GM19467 (cell line): ENCODE measurements around the gene TNNC1.

Experiments used
- ATAC-seq: cut with Tn5 transposase; IDR thresholded peaks from one replicate; pipeline ENCODE4 v1.9.1; 2021; ENCODE audit warnings: mild to moderate bottlenecking, moderate library complexity; ENCODE audit not compliant: unreplicated experiment

TNNC1 gene

DNA sequence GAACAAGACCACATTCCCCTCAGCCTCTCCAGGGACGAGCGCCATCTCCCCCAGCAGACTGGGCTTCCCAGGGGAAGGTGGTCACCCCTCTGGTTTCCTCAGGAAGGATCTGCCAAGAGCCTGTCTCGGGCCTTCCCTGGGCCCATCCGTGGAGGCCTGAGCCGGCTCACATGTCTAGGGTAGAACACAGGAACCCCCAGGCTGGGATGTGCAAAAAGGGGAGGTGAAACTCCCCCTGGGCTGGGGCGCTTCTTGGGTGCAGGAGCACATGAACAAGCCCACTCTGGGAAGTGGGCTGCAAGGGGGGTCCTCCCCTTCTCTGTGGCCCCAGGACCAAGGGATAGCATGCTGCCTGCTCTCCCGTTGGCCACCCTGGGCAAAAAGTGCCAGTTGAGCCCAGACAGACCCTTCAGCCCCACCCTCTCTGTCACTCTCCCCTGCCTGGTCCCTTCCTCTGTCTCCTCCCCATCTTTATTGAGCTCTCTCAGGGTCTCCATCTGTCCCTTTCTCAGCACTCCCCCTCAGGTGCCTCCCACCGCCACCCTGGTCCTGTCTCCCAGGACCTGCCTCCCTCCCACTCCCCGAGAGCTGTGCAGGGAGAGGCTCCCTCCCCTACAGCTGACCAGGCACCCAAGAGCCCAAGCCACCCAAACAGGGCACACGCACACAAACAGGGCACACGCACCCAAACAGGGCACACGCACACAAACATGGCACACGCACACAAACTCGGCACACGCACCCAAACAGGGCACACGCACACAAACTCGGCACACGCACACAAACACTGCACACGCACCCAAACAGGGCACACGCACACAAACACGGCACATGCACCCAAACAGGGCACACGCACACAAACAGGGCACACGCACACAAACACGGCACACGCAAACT, 9.8 kb downstream of the TNNC1 start:
- no peak for ATAC-seq

DNA sequence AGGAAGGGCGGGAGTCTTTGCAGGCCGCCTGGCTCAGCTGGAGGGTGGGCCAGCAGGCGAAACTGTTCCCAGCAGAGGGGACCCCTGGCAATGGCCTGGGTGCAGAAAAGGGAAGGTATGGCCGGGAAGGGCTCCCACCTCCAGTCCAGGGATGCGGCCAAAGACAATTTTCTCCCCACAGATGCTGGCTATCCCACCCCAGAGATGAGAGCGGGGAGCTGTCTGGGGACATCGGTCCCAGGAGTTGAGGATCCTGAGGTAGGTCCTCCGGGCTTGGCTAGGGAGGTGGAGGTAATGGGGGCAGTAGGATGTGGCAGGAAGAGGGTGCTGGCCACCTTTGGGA, 10.6 kb downstream of the TNNC1 start:
- no peak for ATAC-seq

DNA sequence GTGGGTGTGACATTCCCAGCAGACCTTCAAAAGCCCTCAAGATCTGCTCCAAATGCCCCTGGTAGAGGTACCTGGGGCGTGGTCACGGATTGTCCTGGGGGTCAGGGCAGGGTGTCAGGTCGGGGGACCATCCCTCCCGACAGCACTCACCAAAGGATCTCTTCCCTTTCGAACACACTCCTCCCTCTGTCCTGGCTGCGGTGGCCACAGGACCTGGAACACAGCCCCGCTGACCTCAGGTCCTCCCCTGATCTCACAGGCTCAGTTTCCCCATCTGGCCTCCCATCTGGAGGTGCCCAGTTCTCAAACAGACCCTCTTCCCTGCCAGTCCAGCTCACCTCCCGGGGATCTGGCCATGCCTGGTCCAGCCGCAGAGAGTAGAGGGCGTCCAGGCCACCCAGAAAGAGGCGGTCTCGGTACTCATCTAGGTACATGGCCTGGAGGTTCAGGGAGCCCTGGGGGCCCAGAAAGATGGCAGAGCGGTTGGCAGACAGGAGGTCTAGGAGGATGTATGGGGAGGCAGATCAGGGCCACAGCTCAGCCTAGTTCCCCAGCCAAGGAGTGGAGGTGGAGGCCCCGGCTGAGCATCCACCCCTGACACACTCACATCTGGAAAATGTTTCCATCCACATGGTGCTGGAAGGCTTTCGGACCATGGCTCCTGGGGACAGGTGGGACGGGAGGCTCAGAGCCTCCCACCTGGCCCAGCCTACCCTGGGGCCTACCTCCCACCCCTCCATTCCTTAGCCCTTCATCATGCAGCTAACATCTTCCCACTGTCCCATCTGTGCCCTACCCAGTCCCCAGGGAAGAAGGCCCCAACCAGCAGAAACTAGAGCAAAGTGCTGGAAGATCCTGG, 11.2 kb downstream of the TNNC1 start:
- ATAC-seq, result no peak

DNA sequence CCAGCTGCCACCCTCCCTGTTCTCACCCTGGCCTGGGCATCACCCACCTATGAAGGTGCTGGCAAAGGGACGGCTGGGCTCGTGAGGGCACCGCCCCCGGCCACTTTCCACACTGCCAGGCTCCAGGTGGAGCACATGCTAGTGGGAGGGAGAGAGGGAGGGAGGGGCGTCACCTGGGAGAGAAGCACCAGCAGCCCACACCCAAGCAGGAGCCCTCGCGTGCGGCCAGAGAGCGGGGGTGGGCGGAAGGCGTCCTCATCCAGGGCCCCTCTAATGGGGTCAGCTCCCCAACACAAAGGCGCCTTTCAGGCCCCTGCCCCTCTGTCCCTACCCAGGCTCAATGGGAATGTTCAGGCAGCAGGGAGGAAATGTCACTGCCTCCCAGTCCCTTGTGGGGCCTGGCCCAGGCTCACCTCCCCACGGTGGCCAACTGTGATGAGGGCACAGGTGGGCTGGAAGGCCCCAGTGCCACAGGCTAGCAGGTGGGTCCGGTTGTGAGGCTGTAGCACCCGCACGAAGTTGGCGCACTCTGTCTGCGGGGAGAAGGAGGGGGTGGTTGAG, 12.0 kb downstream of the TNNC1 start:
- ATAC-seq, result no peak

DNA sequence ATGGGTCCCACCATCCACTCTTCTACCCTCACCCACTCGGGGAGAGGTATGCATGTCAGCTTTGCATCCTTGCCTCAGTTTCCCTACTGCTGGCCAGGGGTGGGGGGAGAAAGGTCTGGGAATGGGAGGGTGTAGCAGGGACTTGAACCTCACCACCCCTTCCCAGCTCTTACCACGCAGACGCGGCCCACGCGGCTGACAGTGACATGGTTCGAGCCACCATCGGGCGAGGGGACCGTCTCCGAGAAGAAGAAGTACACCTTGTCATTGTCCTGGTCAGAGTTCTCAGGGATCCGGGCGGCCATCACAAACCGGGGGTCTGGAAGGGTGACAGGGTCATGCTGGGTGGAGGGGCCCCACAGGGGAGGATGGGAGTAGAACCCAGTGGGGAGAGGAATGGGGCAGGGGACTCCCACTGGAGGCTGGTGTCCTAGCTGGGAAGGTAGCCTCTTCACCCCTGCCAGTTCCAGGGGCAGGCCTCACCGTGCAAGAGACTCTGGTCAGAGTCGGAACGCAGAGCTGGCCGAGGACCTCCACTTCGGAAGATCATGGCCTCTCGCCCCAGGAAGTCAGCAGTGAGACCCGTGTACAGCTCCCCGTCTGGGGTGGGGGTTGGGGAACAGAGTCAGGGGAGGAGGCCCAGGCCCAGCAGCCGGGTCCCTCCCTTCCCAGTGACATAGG, 12.6 kb downstream of the TNNC1 start:
- no peak for ATAC-seq

DNA sequence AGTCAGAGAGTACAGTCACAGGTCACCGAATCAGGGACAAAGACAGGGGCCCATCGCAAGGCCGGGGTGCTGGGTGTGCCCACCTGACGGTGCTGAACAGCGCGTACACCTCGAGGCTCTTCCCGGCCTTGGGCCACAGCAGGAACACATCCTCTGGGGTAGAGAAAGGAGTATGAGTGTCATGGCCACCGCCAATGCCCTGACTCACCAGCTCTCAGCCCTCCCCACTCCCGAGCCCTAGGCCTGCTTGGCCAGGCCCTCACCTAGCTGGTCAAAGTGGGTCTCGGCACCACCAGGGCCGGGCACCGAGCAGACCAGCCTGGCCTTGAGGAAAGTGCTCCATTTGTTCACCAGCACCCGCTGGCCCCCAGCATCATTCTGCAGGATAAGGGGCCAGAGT, 13.2 kb downstream of the TNNC1 start:
- ATAC-seq, result no peak

DNA sequence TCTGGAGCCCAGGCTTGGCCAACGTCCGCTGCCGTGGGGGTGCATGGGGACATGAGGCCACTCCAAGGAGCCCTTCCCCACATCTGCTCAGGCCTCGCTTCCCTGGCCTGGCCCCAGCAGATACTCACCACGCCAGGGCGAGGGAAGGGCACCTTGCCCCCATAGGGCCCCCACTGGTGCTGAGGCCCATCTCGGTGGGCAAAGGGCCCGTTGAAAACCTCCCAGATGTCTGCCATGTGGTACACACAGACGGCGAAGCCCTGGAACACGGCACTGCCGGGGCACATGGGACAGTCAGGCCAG, 13.6 kb downstream of the TNNC1 start:
- no peak for ATAC-seq

DNA sequence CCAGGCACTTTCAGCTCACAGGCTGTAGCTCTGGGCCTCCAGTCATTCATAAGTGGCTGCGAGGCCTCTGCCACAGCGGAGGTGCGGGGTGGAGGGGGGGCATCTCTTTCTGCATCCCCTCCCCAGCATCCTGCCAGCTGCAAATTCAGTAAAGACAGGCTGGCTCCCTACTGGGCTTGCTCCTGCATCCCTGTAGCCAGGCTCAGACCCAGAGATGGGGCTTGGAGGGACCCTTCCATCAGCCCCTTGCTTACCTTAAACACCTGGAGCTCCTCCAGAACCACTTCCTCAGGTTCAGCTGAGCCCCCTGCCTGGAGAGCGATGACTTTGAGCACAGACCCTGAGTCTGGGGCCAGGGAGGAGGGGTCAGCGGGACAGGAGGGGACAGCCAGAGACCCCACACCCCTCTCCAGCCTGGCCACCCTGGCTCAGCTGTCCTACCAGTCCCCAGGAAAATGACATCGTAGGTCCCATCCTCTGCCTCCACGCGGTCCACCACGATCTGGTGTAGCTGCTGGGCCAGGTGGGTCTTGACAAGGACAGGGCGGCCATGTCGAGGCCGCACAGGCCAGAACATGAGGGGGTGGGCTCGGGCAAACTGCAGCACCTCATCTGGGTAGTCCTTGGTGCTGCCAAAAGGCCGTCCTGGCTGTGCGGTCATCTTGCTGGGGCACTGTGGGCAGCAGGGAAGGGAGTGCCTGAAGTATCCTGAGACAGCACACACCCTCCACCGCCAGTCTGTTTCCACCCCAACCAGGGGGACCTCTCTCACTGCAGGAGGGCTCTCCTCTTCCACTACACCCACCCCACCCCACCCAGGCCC, 14.2 kb downstream of the TNNC1 start:
- ATAC-seq, result no peak

DNA sequence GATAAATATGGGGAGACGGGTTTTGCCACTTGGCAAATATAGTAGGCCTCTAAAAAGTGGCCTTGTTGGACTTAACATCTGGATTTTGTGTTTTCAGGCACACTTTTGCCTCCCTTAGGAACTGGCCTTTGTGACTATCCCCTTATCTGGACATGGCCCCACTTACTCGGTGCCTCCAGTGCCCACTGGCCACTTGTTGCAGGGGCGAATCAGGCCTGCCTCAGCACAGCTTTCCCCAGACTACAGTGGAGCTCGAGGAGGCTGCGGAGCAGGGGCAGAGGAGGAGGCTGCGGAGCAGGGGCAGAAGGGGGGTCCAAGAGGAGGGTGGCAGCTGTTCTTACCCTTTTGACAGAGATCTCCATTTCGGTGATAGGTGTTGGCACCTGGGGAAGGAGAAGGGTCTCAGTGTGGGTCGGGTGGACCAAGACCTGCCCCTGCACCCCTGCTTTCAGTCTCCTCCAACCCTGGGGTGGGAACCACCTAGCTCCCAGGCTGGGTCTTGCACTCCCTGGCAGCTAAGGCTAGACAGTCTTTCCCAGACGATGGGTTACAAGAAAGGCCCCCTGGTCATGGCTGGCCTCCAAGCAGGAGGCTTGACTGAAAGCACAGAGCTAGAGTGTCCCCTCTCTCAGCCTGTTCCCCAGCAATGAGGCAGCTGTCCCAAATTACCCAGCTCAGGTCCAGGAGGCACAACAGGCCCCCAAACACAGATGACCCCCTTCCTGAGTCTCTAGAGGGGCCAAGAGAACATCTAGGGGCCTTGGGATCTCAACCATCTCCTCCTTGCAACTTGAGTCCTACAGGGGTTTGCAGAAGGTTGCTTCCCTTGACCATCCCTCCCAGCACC, 15.0 kb downstream of the TNNC1 start:
- ATAC-seq, result no peak

DNA sequence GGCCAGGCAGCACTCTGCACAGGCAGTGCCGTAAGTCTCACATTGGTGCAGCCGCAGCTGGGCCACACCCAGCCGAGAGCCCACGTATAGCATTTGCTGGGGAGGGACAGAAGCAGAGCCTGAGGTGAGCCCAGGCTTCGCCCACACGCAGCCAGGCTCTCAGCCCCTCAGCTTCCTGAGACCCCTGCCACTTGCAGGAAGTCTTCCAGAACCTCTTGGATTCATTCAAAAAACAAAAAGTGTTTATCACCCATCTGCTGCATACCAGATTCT, 15.8 kb downstream of the TNNC1 start:
- no peak for ATAC-seq

DNA sequence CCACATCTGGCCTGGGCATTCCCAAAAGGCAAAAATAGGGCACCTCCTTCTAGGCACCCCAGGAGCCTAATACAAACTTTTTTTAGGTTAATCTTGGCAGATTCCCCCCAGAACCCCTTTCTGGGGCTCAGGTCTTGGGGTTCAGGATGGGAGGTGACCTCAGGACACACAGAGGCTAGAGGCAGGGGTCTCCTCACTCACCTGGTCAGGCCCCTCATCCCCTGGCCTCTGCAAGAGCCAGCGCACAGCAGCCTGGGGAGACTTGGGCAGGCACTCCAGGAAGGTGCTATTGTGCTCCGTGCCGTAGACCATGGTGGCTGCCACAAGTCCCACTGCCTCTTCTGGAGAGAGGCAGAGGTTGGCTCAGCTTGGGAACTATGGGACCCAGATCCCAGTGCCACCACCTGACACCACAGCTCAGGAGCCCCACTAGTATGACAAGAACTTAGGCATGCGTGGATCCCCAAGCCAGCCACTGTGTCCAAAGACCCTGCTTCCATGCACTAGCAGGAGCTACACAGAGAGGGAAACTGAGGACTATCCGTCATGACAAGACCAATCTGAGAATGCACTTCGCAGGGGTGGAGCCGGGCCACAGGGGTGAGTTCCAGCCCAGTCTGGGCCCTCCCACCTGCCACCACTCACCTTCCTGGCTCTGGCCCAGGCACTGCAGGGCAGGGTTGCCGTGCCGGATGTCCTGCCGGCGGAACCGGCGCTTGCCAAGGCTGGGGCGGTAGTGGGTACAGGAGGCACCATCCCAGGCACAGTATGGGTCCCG, 16.3 kb downstream of the TNNC1 start:
- ATAC-seq, result no peak

DNA sequence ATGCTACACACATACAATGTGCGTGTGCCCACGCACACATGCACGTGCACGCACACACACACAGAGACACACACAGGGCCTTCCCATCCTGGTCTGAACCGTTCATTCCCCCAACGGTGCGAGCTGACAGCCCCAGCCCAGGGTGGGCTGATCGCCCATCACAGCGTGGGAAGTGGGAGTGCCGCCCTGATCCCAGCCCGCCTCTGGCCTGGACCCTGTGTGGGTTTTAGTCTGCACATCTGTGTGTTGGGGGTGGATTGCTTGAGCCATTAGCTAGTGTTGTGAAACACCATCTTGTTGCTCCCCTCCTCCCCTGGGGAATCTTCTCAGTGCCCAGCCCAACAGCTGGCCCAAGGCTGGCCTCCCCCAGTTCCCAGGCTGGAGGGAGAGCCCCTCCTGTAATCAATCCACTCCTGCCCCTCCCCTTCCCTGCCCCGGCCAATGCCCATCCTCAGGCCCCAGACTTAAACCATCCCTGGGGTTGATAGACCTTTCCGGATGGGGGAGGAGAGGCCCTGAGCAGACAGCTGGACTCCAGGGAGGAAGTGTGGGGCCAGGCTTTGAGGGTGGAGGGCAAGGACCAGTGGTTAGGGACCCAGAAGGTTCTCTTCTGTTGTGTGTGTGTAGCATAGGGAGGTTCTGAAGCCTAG, 17.2 kb downstream of the TNNC1 start:
- no peak for ATAC-seq

DNA sequence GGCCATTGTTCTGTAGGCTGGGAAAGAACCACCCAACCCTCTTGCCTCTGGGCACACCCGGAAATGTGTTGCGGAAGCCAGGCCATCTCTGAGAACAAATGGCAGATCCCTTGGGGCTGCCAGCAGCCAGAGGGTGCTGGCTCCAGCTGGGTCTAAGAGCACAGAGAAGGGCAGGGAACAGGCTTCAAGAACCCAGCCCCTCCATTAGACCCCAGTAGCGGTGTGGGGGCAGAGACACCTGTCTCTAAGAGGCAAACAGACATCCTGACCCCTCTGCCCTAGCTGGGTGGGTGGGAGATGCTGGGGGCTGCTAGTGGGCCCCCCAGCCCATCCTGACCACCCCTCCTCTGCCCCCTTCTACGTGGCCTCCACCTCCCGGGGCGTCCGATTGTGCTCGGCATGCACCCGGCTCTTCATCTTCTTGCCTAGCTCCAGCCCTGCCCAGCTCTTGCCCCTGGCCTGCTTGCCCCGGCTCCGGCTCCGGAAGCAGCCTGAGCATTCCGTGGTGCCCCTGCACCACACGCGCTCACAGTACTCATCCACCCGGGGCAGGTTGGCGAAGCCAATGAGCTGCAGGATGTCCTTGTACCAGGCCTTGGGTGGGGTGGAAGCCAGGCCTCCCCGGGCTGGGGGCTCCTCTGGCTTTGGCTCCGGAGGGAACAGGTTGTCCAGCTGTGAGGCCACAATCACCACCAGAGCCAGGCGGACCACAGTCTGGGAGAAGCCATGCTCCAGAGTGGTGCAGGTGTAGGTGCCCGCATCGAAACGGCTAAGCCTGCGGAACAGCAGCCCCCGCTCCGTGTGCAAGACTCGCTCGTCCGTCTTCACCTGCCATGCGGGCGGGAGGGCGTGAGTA, 18.4 kb downstream of the TNNC1 start:
- ATAC-seq, result no peak

DNA sequence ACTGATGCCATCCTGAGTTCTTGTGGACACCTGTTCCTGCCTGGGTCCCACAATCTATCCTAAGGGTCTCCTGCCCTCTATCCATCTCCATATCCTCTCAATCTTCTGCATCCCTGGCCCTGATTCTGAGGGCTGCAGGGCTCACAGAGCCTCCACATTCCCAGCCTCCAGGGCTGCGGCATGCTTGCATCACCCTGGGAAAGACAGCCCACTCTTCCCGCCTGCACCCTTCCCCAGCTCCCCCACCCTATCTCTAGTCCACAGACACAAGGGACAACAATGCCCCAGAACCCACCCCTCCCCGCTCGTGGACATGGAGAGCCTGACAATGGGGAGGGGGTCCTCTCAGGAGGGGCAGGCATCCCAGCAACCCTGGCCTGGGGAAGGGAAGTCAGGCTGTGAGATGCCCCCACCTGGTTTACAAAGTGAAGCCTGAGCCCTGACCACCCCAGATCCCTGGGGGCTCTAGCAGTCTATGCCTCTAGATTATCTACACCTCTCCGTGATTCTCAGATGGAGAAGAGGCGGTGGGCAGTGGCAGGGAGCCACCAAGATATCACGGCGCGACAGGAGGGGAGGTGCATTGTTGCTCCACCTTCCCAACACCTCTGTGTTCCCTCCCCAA, 19.2 kb downstream of the TNNC1 start:
- ATAC-seq, result no peak

DNA sequence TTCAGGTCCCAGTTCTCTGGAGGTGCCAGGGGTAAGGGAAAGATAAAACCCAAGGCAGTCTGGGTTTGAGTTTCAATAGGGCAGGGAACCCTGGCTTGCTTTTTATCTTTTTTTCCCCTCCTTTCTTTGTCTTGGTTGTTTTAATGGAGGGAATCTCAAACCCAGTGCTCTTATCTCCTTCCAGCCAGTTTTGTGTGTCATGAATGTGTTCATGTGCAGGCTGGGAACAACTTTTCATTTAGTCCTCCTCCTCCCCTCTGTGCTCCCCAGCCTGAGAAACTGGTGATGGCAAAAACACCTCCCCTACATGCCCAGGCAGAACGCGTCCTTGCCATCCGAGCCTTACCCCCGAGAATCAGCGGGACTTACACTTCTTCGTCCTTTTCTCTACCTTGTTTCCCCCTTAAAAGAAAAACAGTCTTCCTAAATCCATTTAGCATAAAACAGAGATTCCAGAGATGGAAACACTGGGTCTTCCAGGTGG, 19.8 kb downstream of the TNNC1 start:
- ATAC-seq, result no peak

DNA sequence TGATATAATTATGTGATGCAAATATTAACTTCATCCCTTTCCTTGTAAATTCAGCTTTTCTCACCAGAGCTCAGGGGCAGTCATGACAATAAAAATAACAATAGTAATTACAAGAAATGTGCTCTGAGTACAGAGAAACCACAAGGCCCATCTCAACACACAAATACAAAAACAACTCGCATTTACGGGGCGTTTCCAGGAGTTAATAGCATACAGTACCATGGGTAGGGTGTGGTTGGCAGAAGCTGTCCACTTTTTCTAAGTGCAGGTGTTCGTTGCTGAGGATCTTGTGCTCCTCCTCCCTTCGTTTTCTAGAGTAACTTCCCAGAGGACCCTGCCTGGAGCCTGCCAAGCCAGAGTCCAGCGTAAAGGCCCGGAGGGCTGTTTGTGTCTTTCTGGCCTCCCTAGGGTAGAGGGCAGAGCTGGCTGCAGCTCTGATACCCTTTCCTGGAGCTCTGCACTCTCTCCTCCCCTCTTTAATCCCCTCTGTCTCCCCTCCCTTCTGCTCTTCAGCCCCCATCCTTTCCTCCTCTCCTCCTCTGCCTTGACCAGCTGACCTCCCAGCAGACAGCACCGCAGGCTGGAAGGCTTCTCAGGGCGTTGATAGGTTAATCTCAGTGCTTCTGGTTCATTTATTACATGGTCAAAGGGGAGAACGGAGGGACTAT, 20.4 kb downstream of the TNNC1 start:
- no peak for ATAC-seq

DNA sequence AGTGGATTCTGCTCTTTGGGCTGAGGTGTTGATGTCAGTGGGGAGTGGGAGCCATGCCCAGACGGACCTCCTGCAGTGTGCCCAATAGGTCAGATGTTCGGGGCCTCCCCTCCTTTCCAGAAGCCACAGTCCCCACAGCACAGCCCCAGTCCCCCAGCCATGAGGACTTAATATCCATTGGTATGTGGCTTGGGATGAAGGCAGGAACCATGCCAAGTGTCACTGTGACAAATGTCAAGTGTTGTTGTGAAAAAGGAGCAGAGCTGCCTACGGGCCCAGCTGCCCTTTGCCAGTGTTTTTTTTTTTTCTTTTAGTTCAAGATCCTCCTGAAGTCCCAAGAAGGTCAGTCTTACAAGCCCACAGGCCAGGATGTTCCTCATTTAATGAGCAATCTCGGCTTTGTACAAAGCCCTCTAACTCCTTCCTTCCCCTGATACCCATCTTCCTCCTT, 21.1 kb downstream of the TNNC1 start:
- ATAC-seq, result no peak
